ENCODE results near the gene KIAA1210. TPM values are rescaled to one million over a fixed set of nuclear protein-coding genes. Genes with fewer than 3 reads are reported as not detected.

The KIAA1210 gene
- total and polyA plus RNA-seq, 2 experiments from 2014 or later, result not detected

DNA sequence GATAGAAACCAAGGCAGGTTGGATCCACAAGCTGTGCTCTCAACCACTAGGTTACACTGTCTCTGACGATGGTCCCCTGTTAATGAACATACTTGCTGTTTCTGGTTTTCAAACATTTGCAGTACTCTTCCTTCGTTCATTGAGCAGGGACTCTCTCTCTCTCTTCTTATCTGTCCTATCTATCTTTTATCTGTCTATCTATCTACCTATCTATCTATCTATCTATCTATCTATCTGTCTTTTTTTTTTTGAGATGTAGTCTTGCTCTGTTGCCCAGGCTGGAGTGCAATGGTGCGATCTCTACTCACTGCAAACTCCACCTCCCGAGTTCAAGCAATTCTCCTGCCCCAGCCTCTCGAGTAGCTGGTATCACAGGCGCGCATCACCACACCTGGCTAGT is 64.2 kb downstream of the KIAA1210 start (continued):
- TF ChIP-seq, protein P1, sequence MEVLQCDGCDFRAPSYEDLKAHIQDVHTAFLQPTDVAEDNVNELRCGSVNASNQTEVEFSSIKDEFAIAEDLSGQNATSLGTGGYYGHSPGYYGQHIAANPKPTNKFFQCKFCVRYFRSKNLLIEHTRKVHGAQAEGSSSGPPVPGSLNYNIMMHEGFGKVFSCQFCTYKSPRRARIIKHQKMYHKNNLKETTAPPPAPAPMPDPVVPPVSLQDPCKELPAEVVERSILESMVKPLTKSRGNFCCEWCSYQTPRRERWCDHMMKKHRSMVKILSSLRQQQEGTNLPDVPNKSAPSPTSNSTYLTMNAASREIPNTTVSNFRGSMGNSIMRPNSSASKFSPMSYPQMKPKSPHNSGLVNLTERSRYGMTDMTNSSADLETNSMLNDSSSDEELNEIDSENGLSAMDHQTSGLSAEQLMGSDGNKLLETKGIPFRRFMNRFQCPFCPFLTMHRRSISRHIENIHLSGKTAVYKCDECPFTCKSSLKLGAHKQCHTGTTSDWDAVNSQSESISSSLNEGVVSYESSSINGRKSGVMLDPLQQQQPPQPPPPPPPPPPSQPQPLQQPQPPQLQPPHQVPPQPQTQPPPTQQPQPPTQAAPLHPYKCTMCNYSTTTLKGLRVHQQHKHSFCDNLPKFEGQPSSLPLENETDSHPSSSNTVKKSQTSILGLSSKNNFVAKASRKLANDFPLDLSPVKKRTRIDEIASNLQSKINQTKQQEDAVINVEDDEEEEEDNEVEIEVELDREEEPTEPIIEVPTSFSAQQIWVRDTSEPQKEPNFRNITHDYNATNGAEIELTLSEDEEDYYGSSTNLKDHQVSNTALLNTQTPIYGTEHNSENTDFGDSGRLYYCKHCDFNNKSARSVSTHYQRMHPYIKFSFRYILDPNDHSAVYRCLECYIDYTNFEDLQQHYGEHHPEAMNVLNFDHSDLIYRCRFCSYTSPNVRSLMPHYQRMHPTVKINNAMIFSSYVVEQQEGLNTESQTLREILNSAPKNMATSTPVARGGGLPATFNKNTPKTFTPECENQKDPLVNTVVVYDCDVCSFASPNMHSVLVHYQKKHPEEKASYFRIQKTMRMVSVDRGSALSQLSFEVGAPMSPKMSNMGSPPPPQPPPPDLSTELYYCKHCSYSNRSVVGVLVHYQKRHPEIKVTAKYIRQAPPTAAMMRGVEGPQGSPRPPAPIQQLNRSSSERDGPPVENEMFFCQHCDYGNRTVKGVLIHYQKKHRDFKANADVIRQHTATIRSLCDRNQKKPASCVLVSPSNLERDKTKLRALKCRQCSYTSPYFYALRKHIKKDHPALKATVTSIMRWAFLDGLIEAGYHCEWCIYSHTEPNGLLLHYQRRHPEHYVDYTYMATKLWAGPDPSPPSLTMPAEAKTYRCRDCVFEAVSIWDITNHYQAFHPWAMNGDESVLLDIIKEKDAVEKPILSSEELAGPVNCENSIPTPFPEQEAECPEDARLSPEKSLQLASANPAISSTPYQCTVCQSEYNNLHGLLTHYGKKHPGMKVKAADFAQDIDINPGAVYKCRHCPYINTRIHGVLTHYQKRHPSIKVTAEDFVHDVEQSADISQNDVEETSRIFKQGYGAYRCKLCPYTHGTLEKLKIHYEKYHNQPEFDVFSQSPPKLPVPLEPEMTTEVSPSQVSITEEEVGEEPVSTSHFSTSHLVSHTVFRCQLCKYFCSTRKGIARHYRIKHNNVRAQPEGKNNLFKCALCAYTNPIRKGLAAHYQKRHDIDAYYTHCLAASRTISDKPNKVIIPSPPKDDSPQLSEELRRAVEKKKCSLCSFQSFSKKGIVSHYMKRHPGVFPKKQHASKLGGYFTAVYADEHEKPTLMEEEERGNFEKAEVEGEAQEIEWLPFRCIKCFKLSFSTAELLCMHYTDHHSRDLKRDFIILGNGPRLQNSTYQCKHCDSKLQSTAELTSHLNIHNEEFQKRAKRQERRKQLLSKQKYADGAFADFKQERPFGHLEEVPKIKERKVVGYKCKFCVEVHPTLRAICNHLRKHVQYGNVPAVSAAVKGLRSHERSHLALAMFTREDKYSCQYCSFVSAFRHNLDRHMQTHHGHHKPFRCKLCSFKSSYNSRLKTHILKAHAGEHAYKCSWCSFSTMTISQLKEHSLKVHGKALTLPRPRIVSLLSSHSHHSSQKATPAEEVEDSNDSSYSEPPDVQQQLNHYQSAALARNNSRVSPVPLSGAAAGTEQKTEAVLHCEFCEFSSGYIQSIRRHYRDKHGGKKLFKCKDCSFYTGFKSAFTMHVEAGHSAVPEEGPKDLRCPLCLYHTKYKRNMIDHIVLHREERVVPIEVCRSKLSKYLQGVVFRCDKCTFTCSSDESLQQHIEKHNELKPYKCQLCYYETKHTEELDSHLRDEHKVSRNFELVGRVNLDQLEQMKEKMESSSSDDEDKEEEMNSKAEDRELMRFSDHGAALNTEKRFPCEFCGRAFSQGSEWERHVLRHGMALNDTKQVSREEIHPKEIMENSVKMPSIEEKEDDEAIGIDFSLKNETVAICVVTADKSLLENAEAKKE (CRISPR knock-in tag; IDR thresholded peaks at IDR 0.05), result no peak

GRCh38 chrX:119062750-119063374 is 64.8 kb downstream of the KIAA1210 start:
- H3K4me3 ChIP-seq, result no peak overlapping the region
- no peaks in the 10 kb centered on the region for H3K79me2 ChIP-seq (replicated peaks; ENCODE audit: insufficient read depth)
- Mint-ChIP-seq H3K36me3 (ENCODE audit: low read depth) (no peaks in the 10 kb centered on the region), H3K27ac (no peak overlapping the region), H3K4me1 (peaks cover 7% of the 10 kb centered on the region; the same call in 2 of the 3 replicates), H3K4me3 (no peak overlapping the region), H3K27me3 (ENCODE audit: insufficient read depth, low read depth, poor library complexity) (no peaks in the 10 kb centered on the region), H3K9me3 (no peaks in the 10 kb centered on the region; the same call in 2 of the 3 replicates)
- no peaks in the 10 kb centered on the region for H3K9me2 ChIP-seq (ENCODE audit: insufficient read depth)
- H2AFZ ChIP-seq, result no peak overlapping the region
- H3K36me3 ChIP-seq (ENCODE audit: insufficient read depth), result no peaks in the 10 kb centered on the region
- no peaks in the 10 kb centered on the region for H3K27me3 ChIP-seq (ENCODE audit: insufficient read depth)
- H3F3A ChIP-seq (replicated peaks; ENCODE audit: low read depth), result no peaks in the 10 kb centered on the region
- no peak for TF ChIP-seq CREB1 (CRISPR knock-in tag; IDR thresholded peaks at IDR 0.05; ENCODE audit: low read depth)
- DNase-seq (ENCODE audit: low spot score), result peak; percentile 39
- ATAC-seq, result peak; percentile 75
- no peaks in the 10 kb centered on the region for H4K20me1 ChIP-seq (replicated peaks; ENCODE audit: insufficient read depth)
- H3K4me2 ChIP-seq, result no peak overlapping the region
- H3K4me1 ChIP-seq (ENCODE audit: insufficient read depth), result peaks cover 10% of the 10 kb centered on the region; the same call in 1 of the 2 replicates
- H3K27ac ChIP-seq (ENCODE audit: low read depth), result no peak overlapping the region

DNA sequence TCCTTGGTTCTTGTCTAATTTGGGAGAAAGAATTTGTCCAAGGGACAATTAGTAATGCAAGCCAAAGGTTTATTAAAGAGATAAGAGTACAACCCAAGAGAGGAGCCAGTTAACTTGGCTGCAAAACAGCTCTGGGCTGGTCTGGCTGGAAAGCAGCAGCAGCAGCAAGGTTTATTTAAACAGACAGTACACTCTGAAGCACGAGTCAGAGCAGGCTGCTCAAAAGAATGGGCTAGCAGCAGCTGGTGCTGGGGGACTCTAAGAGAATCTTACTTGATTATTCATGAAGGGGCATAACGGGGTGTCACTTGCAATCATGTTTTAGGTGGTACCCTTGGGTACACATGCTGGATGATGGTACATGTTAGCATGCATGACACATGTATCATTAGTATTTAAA is 71.9 kb downstream of the KIAA1210 start:
- Mint-ChIP-seq H3K27me3 (ENCODE audit: insufficient read depth, low read depth, poor library complexity) (no peaks in the 10 kb centered on the region), H3K9me3 (no peaks in the 10 kb centered on the region), H3K4me3 (no peak overlapping the region), H3K4me1 (no peaks in the 10 kb centered on the region), H3K27ac (no peak overlapping the region), H3K36me3 (ENCODE audit: low read depth) (no peaks in the 10 kb centered on the region)
- no peak overlapping the region for H3K4me2 ChIP-seq
- DNase-seq (ENCODE audit: low spot score) (no peak), ATAC-seq (no peak)
- no peak overlapping the region for H2AFZ ChIP-seq
- H3K4me1 ChIP-seq (ENCODE audit: insufficient read depth), result no peaks in the 10 kb centered on the region
- no peak overlapping the region for H3K4me3 ChIP-seq
- H3K36me3 ChIP-seq (ENCODE audit: insufficient read depth), result no peaks in the 10 kb centered on the region
- H4K20me1 ChIP-seq (replicated peaks; ENCODE audit: insufficient read depth), result no peaks in the 10 kb centered on the region
- no peaks in the 10 kb centered on the region for H3K79me2 ChIP-seq (replicated peaks; ENCODE audit: insufficient read depth)
- no peaks in the 10 kb centered on the region for H3F3A ChIP-seq (replicated peaks; ENCODE audit: low read depth)
- no peaks in the 10 kb centered on the region for H3K9me2 ChIP-seq (ENCODE audit: insufficient read depth)
- no peak overlapping the region for H3K27ac ChIP-seq (ENCODE audit: low read depth)
- no peaks in the 10 kb centered on the region for H3K27me3 ChIP-seq (ENCODE audit: insufficient read depth)
- TF ChIP-seq CREB1 (CRISPR knock-in tag; IDR thresholded peaks at IDR 0.05; ENCODE audit: low read depth), result no peak
- TF ChIP-seq ZNF331 (CRISPR knock-in tag; IDR thresholded peaks at IDR 0.05; ENCODE audit: low read depth), result no peak
- no peak for TF ChIP-seq EZH2 (IDR thresholded peaks at IDR 0.05; ENCODE audit: low read depth, unreplicated experiment)
- TF ChIP-seq, protein P2, sequence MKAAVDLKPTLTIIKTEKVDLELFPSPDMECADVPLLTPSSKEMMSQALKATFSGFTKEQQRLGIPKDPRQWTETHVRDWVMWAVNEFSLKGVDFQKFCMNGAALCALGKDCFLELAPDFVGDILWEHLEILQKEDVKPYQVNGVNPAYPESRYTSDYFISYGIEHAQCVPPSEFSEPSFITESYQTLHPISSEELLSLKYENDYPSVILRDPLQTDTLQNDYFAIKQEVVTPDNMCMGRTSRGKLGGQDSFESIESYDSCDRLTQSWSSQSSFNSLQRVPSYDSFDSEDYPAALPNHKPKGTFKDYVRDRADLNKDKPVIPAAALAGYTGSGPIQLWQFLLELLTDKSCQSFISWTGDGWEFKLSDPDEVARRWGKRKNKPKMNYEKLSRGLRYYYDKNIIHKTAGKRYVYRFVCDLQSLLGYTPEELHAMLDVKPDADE (IDR thresholded peaks at IDR 0.05), result no peak
- no peak for TF ChIP-seq JUNB (IDR thresholded peaks at IDR 0.05; ENCODE audit: unreplicated experiment)
- TF ChIP-seq REST (IDR thresholded peaks at IDR 0.05; ENCODE audit: unreplicated experiment), result no peak

Measured in GM23338 (cell line).